H1 (cell line): ENCODE measurements around the gene CCSAP. TPM values are rescaled to one million over a fixed set of nuclear protein-coding genes. Genes with fewer than 3 reads are reported as not detected.

ENCODE experiments used
- CTCF ChIA-PET: fragments of 300-600 bp; sonication (Branson Sonifier 250); formaldehyde crosslinking; loops from one replicate; lab custom pipeline; 2021; ENCODE audit not compliant: partially characterized antibody; lab: Charles Lee
- POLR2A ChIA-PET: fragments of 300-600 bp; sonication (Branson Sonifier 250); formaldehyde crosslinking; loops from one replicate; lab custom pipeline; 2021; ENCODE audit warnings: inconsistent platforms; ENCODE audit not compliant: partially characterized antibody; lab: Charles Lee
- DNase-seq, 2 experiments: peaks; one replicate each; pipeline versions ENCODE4 v3.0.0 to v3.0.0-alpha.2; 2010 to 2022; ENCODE audit warnings: low spot score in 2 of 2, low read depth in 1 of 2, mixed read lengths in 1 of 2
- FAIRE-seq: peaks from 2 replicates; lab custom pipeline; 2011; peaks lifted over from hg19 to GRCh38; lab: Jason Lieb, UNC
- H2AFZ ChIP-seq: 2 replicates; pipeline ENCODE4 v1.8.1; 2012; ENCODE audit warnings: low read length, inconsistent platforms
- H2AK5ac ChIP-seq: 2 replicates; pipeline ENCODE4 v1.6.1; 2013; ENCODE audit warnings: low read depth, low read length
- H2BK120ac ChIP-seq: replicated peaks from 2 replicates; pipeline ENCODE3; 2013; ENCODE audit warnings: low read depth, low read length, inconsistent platforms
- H2BK12ac ChIP-seq: 2 replicates; pipeline ENCODE4 v1.6.1; 2013; ENCODE audit warnings: low read depth, low read length
- H2BK15ac ChIP-seq: 2 replicates; pipeline ENCODE4 v1.6.1; 2013; ENCODE audit warnings: low read length
- H2BK20ac ChIP-seq: 2 replicates; pipeline ENCODE4 v1.6.1; 2013; ENCODE audit warnings: low read length
- H2BK5ac ChIP-seq: 2 replicates; pipeline ENCODE4 v1.6.1; 2013; ENCODE audit warnings: low read depth, low read length
- H3K14ac ChIP-seq: 2 replicates; pipeline ENCODE4 v1.6.1; 2013; ENCODE audit warnings: inconsistent platforms; ENCODE audit not compliant: insufficient read length
- H3K18ac ChIP-seq: 2 replicates; pipeline ENCODE4 v1.6.1; 2013; ENCODE audit warnings: low read length; ENCODE audit errors: extremely low read depth
- H3K23ac ChIP-seq: 2 replicates; pipeline ENCODE4 v1.6.1; 2013; ENCODE audit warnings: inconsistent platforms; ENCODE audit not compliant: insufficient read length
- H3K23me2 ChIP-seq: 2 replicates; pipeline ENCODE4 v1.6.1; 2013; ENCODE audit warnings: low read depth, low read length
- H3K27ac ChIP-seq: 2 replicates; pipeline ENCODE4 v1.6.1; 2011; ENCODE audit warnings: low read depth, low read length, inconsistent platforms
- H3K27me3 ChIP-seq, 4 experiments: replicated peaks in 1 of 4; 1 replicate in 1 of 4; 2 replicates in 3 of 4; pipeline versions ENCODE4 v1.6.1 to v1.8.1; 2011 to 2013; ENCODE audit warnings: low read length in 3 of 4, mild to moderate bottlenecking in 3 of 4, inconsistent platforms in 2 of 4, mixed read lengths in 2 of 4, moderate library complexity in 1 of 4; ENCODE audit not compliant: control insufficient read depth in 3 of 4, insufficient read depth in 3 of 4; ENCODE audit errors: extremely low read depth in 1 of 4
- H3K36me3 ChIP-seq, 4 experiments: 2 replicates each; pipeline versions ENCODE4 v1.6.1 to v1.8.1; 2011 to 2013; ENCODE audit warnings: mild to moderate bottlenecking in 4 of 4, low read length in 3 of 4, moderate library complexity in 2 of 4, control low read depth in 1 of 4, inconsistent platforms in 1 of 4; ENCODE audit not compliant: insufficient read depth in 4 of 4, control insufficient read depth in 2 of 4
- H3K4ac ChIP-seq: replicated peaks from 2 replicates; pipeline ENCODE3; 2013; ENCODE audit warnings: low read length, low read depth, mixed read lengths, inconsistent platforms; ENCODE audit not compliant: insufficient read length
- H3K4me1 ChIP-seq, 4 experiments: replicated peaks in 1 of 4; 1 replicate in 1 of 4; 2 replicates in 3 of 4; pipeline versions ENCODE4 v1.6.1 to v1.8.1; 2011 to 2013; ENCODE audit warnings: low read length in 3 of 4, inconsistent platforms in 2 of 4, mixed read lengths in 1 of 4; ENCODE audit not compliant: insufficient read depth in 4 of 4, control insufficient read depth in 3 of 4
- H3K4me2 ChIP-seq, 2 experiments: 2 replicates each; pipeline versions ENCODE4 v1.6.1 to v1.8.1; 2011 to 2013; ENCODE audit warnings: low read depth in 2 of 2, low read length in 2 of 2, control low read depth in 1 of 2, inconsistent platforms in 1 of 2, mild to moderate bottlenecking in 1 of 2; ENCODE audit not compliant: insufficient read depth in 1 of 2
- H3K4me3 ChIP-seq, 4 experiments: fragments of 200-600, 300-600 bp in 1 of 4; sonication (generic), shearing (Covaris generic), sonication (Bioruptor Twin) in 1 of 4; 2 replicates each; pipeline versions ENCODE4 v1.5.1 to v1.8.1; 2011 to 2016; ENCODE audit warnings: low read length in 4 of 4, low read depth in 3 of 4, control low read depth in 2 of 4, inconsistent platforms in 2 of 4, mild to moderate bottlenecking in 2 of 4, mixed read lengths in 1 of 4, moderate library complexity in 1 of 4; ENCODE audit not compliant: insufficient read depth in 2 of 4; ENCODE audit errors: extremely low read depth in 1 of 4
- H3K56ac ChIP-seq: replicated peaks from 2 replicates; pipeline ENCODE3; 2013; ENCODE audit warnings: low read depth, mild to moderate bottlenecking, mixed read lengths, low read length, inconsistent platforms; ENCODE audit not compliant: insufficient read length
- H3K79me1 ChIP-seq: 2 replicates; pipeline ENCODE4 v1.6.1; 2013; ENCODE audit warnings: low read depth, low read length, control low read depth
- H3K79me2 ChIP-seq, 2 experiments: 2 replicates each; pipeline versions ENCODE4 v1.6.1 to v1.8.1; 2012 to 2013; ENCODE audit warnings: low read length in 2 of 2, mild to moderate bottlenecking in 2 of 2, inconsistent platforms in 1 of 2; ENCODE audit not compliant: insufficient read depth in 2 of 2, control insufficient read depth in 1 of 2
- H3K9ac ChIP-seq, 4 experiments: replicated peaks in 1 of 4; 1 replicate in 1 of 4; 2 replicates in 3 of 4; pipeline versions ENCODE4 v1.6.1 to v1.8.1; 2011 to 2013; ENCODE audit warnings: low read depth in 3 of 4, low read length in 3 of 4, control low read depth in 2 of 4, mild to moderate bottlenecking in 2 of 4, moderate library complexity in 2 of 4, inconsistent platforms in 1 of 4; ENCODE audit errors: extremely low read depth in 1 of 4
- H3K9me3 ChIP-seq, 2 experiments: 2 replicates each; pipeline versions ENCODE4 v1.6.1 to v1.8.1; 2012 to 2013; ENCODE audit warnings: mild to moderate bottlenecking in 2 of 2, moderate library complexity in 2 of 2, control low read depth in 1 of 2, inconsistent platforms in 1 of 2, low read depth in 1 of 2, low read length in 1 of 2, mixed read lengths in 1 of 2; ENCODE audit not compliant: insufficient read depth in 2 of 2
- H4K20me1 ChIP-seq, 2 experiments: replicated peaks in 1 of 2; 2 replicates each; pipeline versions ENCODE3 to v1.8.1; 2011 to 2013; ENCODE audit warnings: inconsistent platforms in 2 of 2, low read length in 2 of 2, mild to moderate bottlenecking in 1 of 2; ENCODE audit not compliant: insufficient read depth in 2 of 2, control insufficient read depth in 1 of 2
- H4K5ac ChIP-seq: 2 replicates; pipeline ENCODE4 v1.6.1; 2013; ENCODE audit warnings: low read length, low read depth, mixed read lengths, inconsistent platforms; ENCODE audit not compliant: insufficient read length
- H4K8ac ChIP-seq: 2 replicates; pipeline ENCODE4 v1.8.0; 2013; ENCODE audit warnings: mild to moderate bottlenecking, moderate library complexity, low read length, inconsistent platforms; ENCODE audit not compliant: insufficient read depth; ENCODE audit errors: extremely low read depth
- H4K91ac ChIP-seq: replicated peaks from 2 replicates; pipeline ENCODE3; 2013; ENCODE audit warnings: low read length, mixed read lengths, inconsistent platforms; ENCODE audit not compliant: insufficient read length
- BACH1 ChIP-seq: IDR thresholded peaks from 2 replicates; pipeline ENCODE4 v1.6.1; 2012; ENCODE audit warnings: low read length, improper control_type of control experiment
- NANOG ChIP-seq: IDR thresholded peaks from 2 replicates; pipeline ENCODE4 v1.6.1; 2011; ENCODE audit warnings: low read length, low read depth, mild to moderate bottlenecking, inconsistent platforms; ENCODE audit not compliant: insufficient read depth, poor library complexity, severe bottlenecking
- PHF8 ChIP-seq: fragments of 200-600 bp; sonication (generic); conservative IDR thresholded peaks from 2 replicates; pipeline ENCODE4 v1.7.1; 2012; ENCODE audit warnings: low read depth, mild to moderate bottlenecking, inconsistent platforms, low read length, moderate library complexity
- RNF2 ChIP-seq: fragments of 200-900, 300-1000 bp; sonication (generic); IDR thresholded peaks from 2 replicates; pipeline ENCODE4 v1.7.1; 2016; ENCODE audit warnings: borderline replicate concordance, low read depth, mild to moderate bottlenecking, antibody characterized with exemption, low read length; ENCODE audit not compliant: poor library complexity, severe bottlenecking; ENCODE audit errors: missing control alignments
- RXRA ChIP-seq: IDR thresholded peaks from 2 replicates; pipeline ENCODE4 v1.6.1; 2011; ENCODE audit warnings: low read depth, mild to moderate bottlenecking, low read length, moderate library complexity; ENCODE audit not compliant: insufficient read depth
- SIRT6 ChIP-seq: IDR thresholded peaks from one replicate; pipeline ENCODE4 v1.7.1; 2012; ENCODE audit warnings: low read length, inconsistent platforms
- SUZ12 ChIP-seq: fragments of 200-600 bp; sonication (generic); IDR thresholded peaks from 2 replicates; pipeline ENCODE4 v1.6.1; 2012; ENCODE audit warnings: mild to moderate bottlenecking, inconsistent platforms, low read length, moderate library complexity, mixed read lengths
- TAF1 ChIP-seq: IDR thresholded peaks from 2 replicates; pipeline ENCODE4 v1.6.1; 2011; ENCODE audit warnings: mild to moderate bottlenecking, low read depth, low read length
- WGBS, 2 experiments: shearing (Covaris generic) in 1 of 2; methylation state at CpG; one replicate each; pipeline versions ENCODE4 v1.1.6 to v1.1.7; 2013 to 2015; ENCODE audit warnings: low lambda C conversion rate in 2 of 2, mixed read lengths in 2 of 2, inconsistent platforms in 1 of 2, low coverage in 1 of 2, missing lambda C conversion rate in 1 of 2; ENCODE audit not compliant: insufficient replicate concordance in 2 of 2, insufficient coverage in 1 of 2, insufficient read length in 1 of 2; ENCODE audit errors: extremely low coverage in 1 of 2, missing lambda C conversion rate in 1 of 2; 5-methylcytosine and 5-hydroxymethylcytosine counted together
- polyA plus RNA-seq, 7 experiments: library from polyadenylated mRNA; depleted of rRNA in 3 of 7; stranded (reverse) in 5 of 7; unstranded in 2 of 7; fragments of >200 nt in 5 of 7; fragments of 200-250 nt in 2 of 7; gene quantifications; 1 replicate in 5 of 7; 2 replicates in 1 of 7; 4 replicates in 1 of 7; pipeline versions ENCODE4 v1.2.1 to v1.2.3, GENCODE V29; 2011 to 2013; ENCODE audit warnings: missing spikeins in 2 of 7, mixed read lengths in 2 of 7
- total RNA-seq: library from RNA; stranded (reverse); fragmentation: NEBNext Ultra II Directional; extraction: Animal tissue kit (Norgen Biotek cat#: 25700); gene quantifications from 2 replicates; pipeline ENCODE4 v1.2.1, GENCODE V29; 2021
- TF ChIP-seq, protein P1 (sequence below): IDR thresholded peaks from 2 replicates; pipeline ENCODE4 v1.6.1; 2011; ENCODE audit warnings: low read length, improper control_type of control experiment
- TF ChIP-seq, protein P2 (sequence below), 3 experiments: IDR thresholded peaks; 1 replicate in 2 of 3; 2 replicates in 1 of 3; pipeline versions ENCODE4 v1.5.1 to v1.6.1; 2011; ENCODE audit warnings: low read length in 3 of 3, mild to moderate bottlenecking in 3 of 3, inconsistent platforms in 2 of 3, low read depth in 1 of 3, moderate library complexity in 1 of 3; ENCODE audit not compliant: insufficient read depth in 1 of 3; ENCODE audit errors: control extremely low read depth in 1 of 3

CCSAP gene
- total and polyA plus RNA-seq, 2 of the 8 experiments (the other 6 are each of a cell fraction or from before 2014, with no cell fraction given), result 3.5 to 17.2 TPM

DNA sequence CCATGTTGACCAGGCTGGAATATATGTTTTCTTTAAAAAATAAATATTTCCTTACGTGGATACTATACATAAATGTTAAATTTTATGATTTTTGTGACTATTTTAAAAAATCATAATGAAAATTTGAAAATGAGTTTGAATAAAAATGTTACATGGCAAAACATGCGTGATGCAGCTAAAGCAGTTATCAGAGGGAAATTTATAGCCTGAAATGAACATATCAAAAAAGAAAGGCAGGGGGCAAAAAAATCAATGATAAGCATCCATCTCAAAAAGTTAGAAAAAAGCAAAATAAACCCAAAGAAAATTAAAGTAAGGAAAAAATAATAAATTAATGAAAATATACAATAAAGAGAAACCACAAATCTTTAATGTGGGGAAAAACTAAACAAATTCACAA lies 8.6 kb downstream of the CCSAP start:
- no peak overlapping the region for H4K8ac ChIP-seq
- no peak overlapping the region for H4K5ac ChIP-seq
- H3K9me3 ChIP-seq, result no peaks in the 10 kb centered on the region
- no peak overlapping the region for H3K14ac ChIP-seq
- peaks cover 2 to 8% of the 10 kb centered on the region in 2 experiments for H4K20me1 ChIP-seq
- no peak overlapping the region for H2AK5ac ChIP-seq
- H3K79me1 ChIP-seq, result peaks cover 5% of the 10 kb centered on the region; the same call in 1 of the 2 replicates
- H2BK15ac ChIP-seq, result no peak overlapping the region
- peaks cover 0 to 3% (median 0%) of the 10 kb centered on the region in 4 experiments; a peak in 1 of 8 replicates for H3K36me3 ChIP-seq
- no peak overlapping the region for H2BK5ac ChIP-seq
- H3K4ac ChIP-seq, result no peak overlapping the region
- no peak overlapping the region for H2BK12ac ChIP-seq
- H3K56ac ChIP-seq, result no peak overlapping the region
- H3K23me2 ChIP-seq, result no peaks in the 10 kb centered on the region; the same call in 1 of the 2 replicates
- no peaks in the 10 kb centered on the region for H3K4me1 ChIP-seq
- H3K4me2 ChIP-seq, result no peak overlapping the region
- ChIA-PET POLR2A (interaction anchor here (1.1 to 1.5 kb wide), 3 partner anchors 9 to 100 kb away, joined by 3 to 4 read pairs (median 3); partner anchors contain the start of gene ACTA1), CTCF (no interaction called here)
- H3K9ac ChIP-seq, result no peak overlapping the region
- peaks cover 8 to 63% of the 10 kb centered on the region in 2 experiments for H3K79me2 ChIP-seq
- no peak overlapping the region for H3K23ac ChIP-seq
- no peak overlapping the region for H2BK120ac ChIP-seq
- H3K4me3 ChIP-seq, result no peak overlapping the region
- no peak overlapping the region for H2BK20ac ChIP-seq
- H2AFZ ChIP-seq, result no peak overlapping the region
- no peak overlapping the region for H4K91ac ChIP-seq
- WGBS, 2 experiments, result 69% methylated on average over 2 of the region's 2 CpGs; no CpG with 5 or more reads in 1 of the 2 experiments
- FAIRE-seq, result no peak
- H3K27ac ChIP-seq, result no peak overlapping the region
- no peak for DNase-seq
- H3K27me3 ChIP-seq, result no peaks in the 10 kb centered on the region
- H3K18ac ChIP-seq, result no peak overlapping the region
- TF ChIP-seq SUZ12, result no peak
- TF ChIP-seq TAF1, result no peak
- TF ChIP-seq, protein P1, sequence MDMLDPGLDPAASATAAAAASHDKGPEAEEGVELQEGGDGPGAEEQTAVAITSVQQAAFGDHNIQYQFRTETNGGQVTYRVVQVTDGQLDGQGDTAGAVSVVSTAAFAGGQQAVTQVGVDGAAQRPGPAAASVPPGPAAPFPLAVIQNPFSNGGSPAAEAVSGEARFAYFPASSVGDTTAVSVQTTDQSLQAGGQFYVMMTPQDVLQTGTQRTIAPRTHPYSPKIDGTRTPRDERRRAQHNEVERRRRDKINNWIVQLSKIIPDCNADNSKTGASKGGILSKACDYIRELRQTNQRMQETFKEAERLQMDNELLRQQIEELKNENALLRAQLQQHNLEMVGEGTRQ, result no peak
- no peak for TF ChIP-seq RNF2
- no peak for TF ChIP-seq PHF8
- TF ChIP-seq SIRT6, result no peak
- TF ChIP-seq NANOG, result no peak
- no peak for TF ChIP-seq BACH1
- TF ChIP-seq, protein P2, sequence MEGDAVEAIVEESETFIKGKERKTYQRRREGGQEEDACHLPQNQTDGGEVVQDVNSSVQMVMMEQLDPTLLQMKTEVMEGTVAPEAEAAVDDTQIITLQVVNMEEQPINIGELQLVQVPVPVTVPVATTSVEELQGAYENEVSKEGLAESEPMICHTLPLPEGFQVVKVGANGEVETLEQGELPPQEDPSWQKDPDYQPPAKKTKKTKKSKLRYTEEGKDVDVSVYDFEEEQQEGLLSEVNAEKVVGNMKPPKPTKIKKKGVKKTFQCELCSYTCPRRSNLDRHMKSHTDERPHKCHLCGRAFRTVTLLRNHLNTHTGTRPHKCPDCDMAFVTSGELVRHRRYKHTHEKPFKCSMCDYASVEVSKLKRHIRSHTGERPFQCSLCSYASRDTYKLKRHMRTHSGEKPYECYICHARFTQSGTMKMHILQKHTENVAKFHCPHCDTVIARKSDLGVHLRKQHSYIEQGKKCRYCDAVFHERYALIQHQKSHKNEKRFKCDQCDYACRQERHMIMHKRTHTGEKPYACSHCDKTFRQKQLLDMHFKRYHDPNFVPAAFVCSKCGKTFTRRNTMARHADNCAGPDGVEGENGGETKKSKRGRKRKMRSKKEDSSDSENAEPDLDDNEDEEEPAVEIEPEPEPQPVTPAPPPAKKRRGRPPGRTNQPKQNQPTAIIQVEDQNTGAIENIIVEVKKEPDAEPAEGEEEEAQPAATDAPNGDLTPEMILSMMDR (IDR thresholded peaks at IDR 0.05; ENCODE audit: control extremely low read depth in 1 of 3, insufficient read depth in 1 of 3, low read depth in 1 of 3, low read length in 3 of 3), result no peak
- TF ChIP-seq RXRA, result no peak
